ENCODE measurements around the gene NCBP3.

Gene NCBP3

GRCh38 chr17:3782751-3783150 lies 63.3 kb downstream of the NCBP3 start:
- Histone ChIP-seq H3K36me3 (no peaks in the 10 kb centered on the region), H3K27me3 (ENCODE audit: insufficient read depth, low read depth, severe bottlenecking) (no peaks in the 10 kb centered on the region), H3K4me3 (ENCODE audit: low read depth, low read length) (no peak overlapping the region), H3K9me3 (ENCODE audit: severe bottlenecking) (no peaks in the 10 kb centered on the region), H3K27ac (no peak overlapping the region)
- no peak for DNase-seq
- no peak for TF ChIP-seq CTCF (IDR thresholded peaks at IDR 0.05; ENCODE audit: low read depth, low read length)

- no peak overlapping the region for H3K4me3 ChIP-seq (ENCODE audit: low read depth, low read length)
- no peaks in the 10 kb centered on the region for H3K27me3 ChIP-seq (ENCODE audit: insufficient read depth, low read depth, severe bottlenecking)
- no peaks in the 10 kb centered on the region for H3K36me3 ChIP-seq
- H3K27ac ChIP-seq: no peak overlapping the region
- H3K9me3 ChIP-seq (ENCODE audit: severe bottlenecking): no peaks in the 10 kb centered on the region
- no peak for TF ChIP-seq CTCF (IDR thresholded peaks at IDR 0.05; ENCODE audit: low read depth, low read length)
- DNase-seq: no peak
Observed at GRCh38 chr17:3780986-3781385, 65.1 kb downstream of the NCBP3 start.

GRCh38 chr17:3777366-3778120 lies 68.5 kb downstream of the NCBP3 start:
- Histone ChIP-seq H3K27ac (no peak overlapping the region), H3K36me3 (no peaks in the 10 kb centered on the region), H3K27me3 (ENCODE audit: insufficient read depth, low read depth, severe bottlenecking) (no peaks in the 10 kb centered on the region), H3K9me3 (ENCODE audit: severe bottlenecking) (no peaks in the 10 kb centered on the region), H3K4me3 (ENCODE audit: low read depth, low read length) (no peak overlapping the region)
- DNase-seq: no peak
- no peak for TF ChIP-seq CTCF (IDR thresholded peaks at IDR 0.05; ENCODE audit: low read depth, low read length)

- no peak for TF ChIP-seq CTCF (IDR thresholded peaks at IDR 0.05; ENCODE audit: low read depth, low read length)
- DNase-seq: no peak
- Histone ChIP-seq H3K4me3 (ENCODE audit: low read depth, low read length) (no peak overlapping the region), H3K27ac (no peak overlapping the region), H3K36me3 (no peaks in the 10 kb centered on the region), H3K27me3 (ENCODE audit: insufficient read depth, low read depth, severe bottlenecking) (no peaks in the 10 kb centered on the region), H3K9me3 (ENCODE audit: severe bottlenecking) (no peaks in the 10 kb centered on the region)
Observed at GRCh38 chr17:3773966-3774365, 72.1 kb downstream of the NCBP3 start.

- no peaks in the 10 kb centered on the region for H3K27me3 ChIP-seq (ENCODE audit: insufficient read depth, low read depth, severe bottlenecking)
- H3K9me3 ChIP-seq (ENCODE audit: severe bottlenecking): no peaks in the 10 kb centered on the region
- no peak overlapping the region for H3K4me3 ChIP-seq (ENCODE audit: low read depth, low read length)
- H3K27ac ChIP-seq: no peak overlapping the region
- no peak for DNase-seq
- no peak for TF ChIP-seq CTCF (IDR thresholded peaks at IDR 0.05; ENCODE audit: low read depth, low read length)
- H3K36me3 ChIP-seq: no peaks in the 10 kb centered on the region
Observed at GRCh38 chr17:3773511-3773910, 72.5 kb downstream of the NCBP3 start.

- no peak for DNase-seq
- Histone ChIP-seq H3K27ac (no peak overlapping the region), H3K27me3 (ENCODE audit: insufficient read depth, low read depth, severe bottlenecking) (no peaks in the 10 kb centered on the region), H3K9me3 (ENCODE audit: severe bottlenecking) (no peaks in the 10 kb centered on the region), H3K4me3 (ENCODE audit: low read depth, low read length) (no peak overlapping the region), H3K36me3 (no peaks in the 10 kb centered on the region)
- no peak; the same call in 1 of the 2 replicates for TF ChIP-seq CTCF (IDR thresholded peaks at IDR 0.05; ENCODE audit: low read depth, low read length)
Observed at GRCh38 chr17:3772764-3773163, 73.3 kb downstream of the NCBP3 start.

All from WERI-Rb-1 (cell line).